Lower lobe of right lung (tissue), 2 donors: ENCODE measurements around the gene TCF7L2. TPM values are rescaled to one million over a fixed set of nuclear protein-coding genes. Genes with fewer than 3 reads are reported as not detected.

Source experiments
- ATAC-seq, 2 donors: fragments of 200-7000 bp; cut with Tn5 transposase; one replicate each; pipeline ENCODE4 v1.9.1; 2020 to 2022; ENCODE audit warnings: mild to moderate bottlenecking in 2 of 2, moderate library complexity in 2 of 2
- DNase-seq: peaks from one replicate; pipeline ENCODE4 v3.0.0-alpha.2; 2020
- H3K27ac ChIP-seq: fragments of 200-600 bp; one replicate; pipeline ENCODE4 v1.8.0; 2022
- H3K27me3 ChIP-seq: fragments of 200-600 bp; one replicate; pipeline ENCODE4 v1.8.0; 2022; ENCODE audit warnings: low read depth
- H3K36me3 ChIP-seq: fragments of 200-600 bp; one replicate; pipeline ENCODE4 v1.8.0; 2022; ENCODE audit warnings: mild to moderate bottlenecking
- H3K4me1 ChIP-seq: fragments of 200-600 bp; one replicate; pipeline ENCODE4 v1.8.0; 2022
- H3K4me3 ChIP-seq: fragments of 200-600 bp; one replicate; pipeline ENCODE4 v1.8.0; 2022; ENCODE audit warnings: mild to moderate bottlenecking
- H3K9me3 ChIP-seq: fragments of 200-600 bp; one replicate; pipeline ENCODE4 v1.8.0; 2022
- intact Hi-C: fragments of 100-400 bp; cut with DNase I; formaldehyde crosslinking; loops from one replicate; pipeline ENCODE4 v1.11.0; 2022
- total RNA-seq: library from RNA; stranded (reverse); fragmentation: NEBNext Ultra II Directional; extraction: Animal tissue kit (Norgen Biotek cat#: 25700); gene quantifications from one replicate; pipeline ENCODE4 v1.2.1, GENCODE V29; 2021
- TF ChIP-seq, protein P1 (sequence below): fragments of 200-600 bp; IDR thresholded peaks from one replicate; pipeline ENCODE4 v1.8.0; 2022; ENCODE audit warnings: antibody characterized with exemption, mild to moderate bottlenecking
- donor health status: DM: no; HTN: yes; CAD: no; lungs with severe emphysema.

TCF7L2 gene
- total RNA-seq, 1 donor from 2014 or later: 71.2 TPM

DNA sequence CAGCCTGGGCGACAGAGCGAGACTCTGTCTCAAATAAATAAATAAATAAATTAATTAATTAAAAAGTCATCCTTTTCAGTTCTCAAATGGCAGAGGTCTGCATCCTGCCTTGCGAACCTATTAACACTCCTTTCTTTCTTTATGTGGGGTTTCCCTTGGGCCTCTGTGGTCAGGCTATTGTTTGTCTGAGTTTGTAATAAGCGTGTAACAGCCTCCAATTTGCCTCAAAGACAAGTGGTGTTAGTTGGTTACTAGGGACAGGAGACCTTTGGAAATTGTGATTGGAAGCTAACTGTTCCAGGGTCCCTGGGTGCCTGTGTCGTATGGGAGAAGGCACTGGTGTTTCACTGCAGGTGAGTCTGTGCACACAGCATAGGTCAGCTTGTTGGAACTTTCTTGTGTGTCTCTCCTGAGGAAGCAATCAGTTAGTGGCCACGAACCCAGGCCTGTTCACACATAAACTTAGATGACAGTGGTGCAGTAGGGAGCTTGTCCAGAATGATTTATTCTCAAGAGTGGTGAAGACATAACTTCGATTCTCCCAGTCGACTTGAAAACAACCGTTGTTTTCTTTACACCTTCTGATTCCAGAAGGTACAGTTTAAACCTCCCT, 33.5 kb downstream of the TCF7L2 start:
- ATAC-seq: no peak
- Histone ChIP-seq H3K4me3 (no peak overlapping the region), H3K9me3 (no peaks in the 10 kb centered on the region), H3K4me1 (peaks cover 39% of the 10 kb centered on the region), H3K27me3 (no peaks in the 10 kb centered on the region), H3K27ac (no peak overlapping the region), H3K36me3 (no peaks in the 10 kb centered on the region)
- no peak for DNase-seq
- intact Hi-C loops: no loop called here
- TF ChIP-seq, protein P1, sequence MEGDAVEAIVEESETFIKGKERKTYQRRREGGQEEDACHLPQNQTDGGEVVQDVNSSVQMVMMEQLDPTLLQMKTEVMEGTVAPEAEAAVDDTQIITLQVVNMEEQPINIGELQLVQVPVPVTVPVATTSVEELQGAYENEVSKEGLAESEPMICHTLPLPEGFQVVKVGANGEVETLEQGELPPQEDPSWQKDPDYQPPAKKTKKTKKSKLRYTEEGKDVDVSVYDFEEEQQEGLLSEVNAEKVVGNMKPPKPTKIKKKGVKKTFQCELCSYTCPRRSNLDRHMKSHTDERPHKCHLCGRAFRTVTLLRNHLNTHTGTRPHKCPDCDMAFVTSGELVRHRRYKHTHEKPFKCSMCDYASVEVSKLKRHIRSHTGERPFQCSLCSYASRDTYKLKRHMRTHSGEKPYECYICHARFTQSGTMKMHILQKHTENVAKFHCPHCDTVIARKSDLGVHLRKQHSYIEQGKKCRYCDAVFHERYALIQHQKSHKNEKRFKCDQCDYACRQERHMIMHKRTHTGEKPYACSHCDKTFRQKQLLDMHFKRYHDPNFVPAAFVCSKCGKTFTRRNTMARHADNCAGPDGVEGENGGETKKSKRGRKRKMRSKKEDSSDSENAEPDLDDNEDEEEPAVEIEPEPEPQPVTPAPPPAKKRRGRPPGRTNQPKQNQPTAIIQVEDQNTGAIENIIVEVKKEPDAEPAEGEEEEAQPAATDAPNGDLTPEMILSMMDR: no peak

GRCh38 chr10:112984756-112985155, 34.7 kb downstream of the TCF7L2 start:
- no peak overlapping the region for H3K4me3 ChIP-seq
- H3K9me3 ChIP-seq: no peaks in the 10 kb centered on the region
- H3K36me3 ChIP-seq: no peaks in the 10 kb centered on the region
- DNase-seq (no peak), ATAC-seq (no peak)
- no peaks in the 10 kb centered on the region for H3K27me3 ChIP-seq
- H3K27ac ChIP-seq: no peak overlapping the region
- H3K4me1 ChIP-seq: peaks cover 39% of the 10 kb centered on the region
- intact Hi-C loops: no loop called here
- TF ChIP-seq, protein P1: no peak

DNA sequence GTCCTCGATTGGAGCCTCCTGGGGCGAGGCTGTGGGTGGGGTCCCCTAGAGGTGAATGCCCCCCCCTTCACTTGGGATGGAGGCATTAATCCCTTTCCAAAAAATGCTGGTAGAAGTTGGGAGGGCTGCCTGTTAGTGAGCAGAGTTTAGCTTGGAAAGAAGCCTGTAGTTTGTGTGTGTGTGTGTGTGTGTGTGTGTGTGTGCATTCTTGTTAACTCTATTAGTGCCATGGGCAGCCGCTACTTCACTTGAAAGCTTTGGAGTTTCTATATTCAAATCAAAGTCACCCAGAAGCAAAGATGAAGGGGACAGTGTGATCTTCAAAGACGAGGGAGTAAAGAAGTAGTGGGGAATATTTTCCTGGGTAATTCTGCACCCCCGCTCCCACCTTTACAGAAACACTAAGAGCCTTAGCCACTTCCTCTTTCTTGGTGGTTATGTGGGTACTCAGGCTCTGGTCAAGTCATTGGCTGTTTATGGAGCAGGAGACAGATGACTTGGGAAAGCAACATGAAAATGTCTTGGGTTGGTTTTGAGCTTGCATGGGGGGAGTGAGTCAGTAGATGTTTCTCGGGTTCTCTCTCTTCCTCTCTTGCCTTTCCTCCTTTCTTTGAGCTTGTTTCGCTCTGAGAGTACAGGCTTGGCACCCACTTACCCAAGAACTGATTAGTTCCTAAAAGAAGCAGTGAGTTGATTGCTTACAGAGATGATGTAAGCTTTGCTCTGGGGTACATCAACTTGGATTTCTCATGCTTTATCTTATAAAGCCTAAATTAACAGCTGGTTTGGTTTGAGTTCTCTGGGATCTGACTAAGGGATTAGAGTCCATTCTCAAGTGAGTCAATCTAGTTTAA, 35.9 kb downstream of the TCF7L2 start:
- Histone ChIP-seq H3K9me3 (no peaks in the 10 kb centered on the region), H3K27me3 (no peaks in the 10 kb centered on the region), H3K27ac (no peak overlapping the region), H3K36me3 (no peaks in the 10 kb centered on the region), H3K4me1 (peaks cover 39% of the 10 kb centered on the region), H3K4me3 (no peak overlapping the region)
- TF ChIP-seq, protein P1: no peak
- intact Hi-C loops: no loop called here
- no peak for DNase-seq
- ATAC-seq: peak; percentile 76 to 81

- no peaks in the 10 kb centered on the region for H3K9me3 ChIP-seq
- no peak overlapping the region for H3K4me3 ChIP-seq
- peaks cover 4% of the 10 kb centered on the region for H3K36me3 ChIP-seq
- peak in 1 of 2 donors; percentile 38 for ATAC-seq
- TF ChIP-seq, protein P1: no peak
- H3K27ac ChIP-seq: no peak overlapping the region
- no peaks in the 10 kb centered on the region for H3K27me3 ChIP-seq
- intact Hi-C loops: no loop called here
- DNase-seq: no peak
- H3K4me1 ChIP-seq: peaks cover 36% of the 10 kb centered on the region
Measured at GRCh38 chr10:112986544-112987190, 36.6 kb downstream of the TCF7L2 start.

DNA sequence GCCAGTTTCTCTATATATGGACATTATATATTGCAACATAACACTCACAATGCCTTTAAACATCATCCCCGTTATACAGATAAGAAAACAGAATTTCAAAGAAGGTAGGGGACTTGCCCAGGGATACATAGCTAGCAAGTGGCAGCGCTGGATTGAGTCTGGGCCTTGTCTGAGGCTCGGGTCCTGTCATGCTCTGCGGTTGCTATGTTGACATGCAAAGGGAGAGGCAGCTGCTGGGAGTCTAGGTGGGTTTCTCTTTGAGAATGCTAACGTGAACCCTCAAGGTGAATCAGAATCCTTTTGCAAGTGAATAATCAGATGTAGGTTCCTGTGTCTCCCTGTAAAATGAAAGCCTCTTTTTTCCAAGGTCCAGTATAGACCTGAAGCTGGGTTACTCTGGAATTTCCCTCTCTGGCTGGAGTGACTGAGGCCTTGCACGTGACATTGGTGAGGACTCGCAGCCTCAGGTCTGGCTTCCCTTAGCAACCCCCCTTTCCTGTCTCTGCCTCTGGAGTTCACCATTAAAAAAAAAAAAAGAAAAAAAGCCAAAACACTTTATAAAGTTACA, 38.9 kb downstream of the TCF7L2 start:
- peaks cover 33% of the 10 kb centered on the region for H3K4me1 ChIP-seq
- TF ChIP-seq, protein P1: no peak
- peak in 1 of 2 donors; percentile 40 for ATAC-seq
- intact Hi-C loops: no loop called here
- no peak overlapping the region for H3K27ac ChIP-seq
- no peaks in the 10 kb centered on the region for H3K27me3 ChIP-seq
- H3K4me3 ChIP-seq: no peak overlapping the region
- H3K9me3 ChIP-seq: no peaks in the 10 kb centered on the region
- peaks cover 4% of the 10 kb centered on the region for H3K36me3 ChIP-seq
- no peak for DNase-seq
